Ecto neural progenitor cell (in vitro differentiated cells): ENCODE measurements around the gene RPS6KB2.

Experiments
- DNase-seq: peaks from one replicate; pipeline ENCODE4 v3.0.0-alpha.2; 2018; ENCODE audit warnings: low spot score

Gene RPS6KB2

GRCh38 chr11:67428052-67429001, at the start of gene RPS6KB2:
Gene RPS6KB2 (plus strand): TSS chr11:67428494. CDS start chr11:67428546, 52 bp downstream.
- DNase-seq, result peak; percentile 100

- no peak for DNase-seq
Observed at GRCh38 chr11:67378544-67378943, 49.8 kb upstream of the RPS6KB2 start.

GRCh38 chr11:67379061-67380058, 48.9 kb upstream of the RPS6KB2 start:
- no peak for DNase-seq

- DNase-seq, result no peak
Observed at GRCh38 chr11:67381244-67381972, 46.9 kb upstream of the RPS6KB2 start.

DNA sequence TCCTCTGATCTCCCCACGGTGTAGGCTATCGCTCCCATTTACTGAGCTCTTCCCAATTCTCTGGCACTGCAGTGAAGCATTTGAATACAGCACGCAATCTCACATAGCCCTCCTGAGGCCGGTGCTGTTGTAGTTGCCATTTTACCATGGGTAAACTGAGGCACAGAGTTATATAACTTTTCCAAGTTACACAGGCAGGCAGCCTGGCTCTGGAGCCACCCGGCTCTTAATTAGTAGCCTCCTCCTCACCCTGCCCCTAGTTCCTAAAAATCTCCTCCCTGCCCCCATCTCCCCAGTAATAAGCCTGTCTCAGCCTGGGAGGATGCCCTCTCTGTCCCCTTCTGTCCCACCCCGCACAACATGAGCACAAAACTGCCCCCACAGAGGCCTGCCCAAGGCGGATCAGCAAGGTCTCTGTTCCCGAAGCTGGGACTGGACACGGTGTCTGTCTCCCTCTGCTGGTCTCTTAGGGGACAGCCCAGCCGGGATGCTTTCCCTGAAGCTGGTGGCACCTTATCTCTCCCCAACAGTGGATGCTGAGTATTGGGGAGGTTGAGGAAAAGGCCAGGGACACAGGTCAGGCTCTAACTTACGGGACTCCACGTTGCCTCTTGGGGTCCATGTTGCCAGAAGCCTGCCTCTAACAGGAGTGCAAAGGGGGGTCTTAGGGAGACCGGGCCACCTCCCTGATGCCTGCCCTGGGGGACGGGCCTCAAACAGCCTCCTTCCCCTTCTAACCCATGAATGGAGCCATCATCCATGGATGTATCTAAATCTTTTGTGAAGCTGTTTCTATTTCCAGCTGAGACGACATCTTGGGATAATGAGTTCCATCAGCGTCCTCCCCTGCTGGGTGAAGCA, 45.8 kb upstream of the RPS6KB2 start:
- peak; percentile 86 for DNase-seq

- DNase-seq, result no peak
Observed at GRCh38 chr11:67384851-67385366, 43.4 kb upstream of the RPS6KB2 start.

DNA sequence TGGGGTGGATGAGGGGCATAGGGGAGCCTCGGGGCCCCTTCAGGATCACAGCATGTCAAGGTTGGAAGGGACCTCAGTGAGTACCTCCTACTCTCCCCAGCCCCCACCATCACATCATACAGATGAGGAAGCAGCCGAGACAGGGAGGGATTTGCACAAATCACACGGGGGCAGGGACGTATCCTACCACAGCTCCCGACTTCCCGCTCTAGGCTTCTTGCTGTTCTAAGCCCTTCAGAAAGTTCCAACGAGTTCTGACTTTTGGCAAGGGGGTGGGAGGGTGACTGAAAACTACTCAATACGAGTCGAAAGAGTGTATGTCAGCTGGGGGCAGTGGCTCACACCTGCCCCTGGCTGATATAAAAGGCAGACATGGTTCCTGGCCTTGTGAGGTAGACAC, 41.2 kb upstream of the RPS6KB2 start:
- DNase-seq, result no peak

- DNase-seq, result no peak
Observed at GRCh38 chr11:67387518-67387917, 40.8 kb upstream of the RPS6KB2 start.

DNA sequence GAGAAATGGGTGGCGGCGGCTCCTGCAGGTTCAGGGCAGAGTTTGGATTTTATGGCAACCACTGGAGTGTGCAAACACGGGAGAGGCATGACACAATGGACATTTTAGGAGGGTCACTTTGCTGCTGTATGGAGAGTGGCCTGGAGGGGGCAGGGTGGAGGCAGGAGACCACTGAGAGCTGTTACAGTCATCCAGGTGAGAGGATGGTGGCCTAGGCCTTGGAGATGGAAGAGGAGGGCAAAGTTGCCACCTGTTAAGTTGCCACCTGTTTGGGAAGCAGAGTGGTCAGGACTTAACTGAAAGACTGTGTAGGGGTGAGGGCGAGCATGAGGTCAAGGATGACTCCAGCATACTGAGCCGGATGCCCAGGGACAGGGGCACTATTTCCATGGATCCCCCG, 38.8 kb upstream of the RPS6KB2 start:
- peak; percentile 77 for DNase-seq

GRCh38 chr11:67390947-67391303, 37.4 kb upstream of the RPS6KB2 start:
- DNase-seq, result no peak

GRCh38 chr11:67391304-67392182, 36.8 kb upstream of the RPS6KB2 start, which contains the start of gene RAD9A:
Gene RAD9A (plus strand): TSS chr11:67391986. CDS start chr11:67392045, 59 bp downstream.
- DNase-seq, result peak; percentile 98

DNA sequence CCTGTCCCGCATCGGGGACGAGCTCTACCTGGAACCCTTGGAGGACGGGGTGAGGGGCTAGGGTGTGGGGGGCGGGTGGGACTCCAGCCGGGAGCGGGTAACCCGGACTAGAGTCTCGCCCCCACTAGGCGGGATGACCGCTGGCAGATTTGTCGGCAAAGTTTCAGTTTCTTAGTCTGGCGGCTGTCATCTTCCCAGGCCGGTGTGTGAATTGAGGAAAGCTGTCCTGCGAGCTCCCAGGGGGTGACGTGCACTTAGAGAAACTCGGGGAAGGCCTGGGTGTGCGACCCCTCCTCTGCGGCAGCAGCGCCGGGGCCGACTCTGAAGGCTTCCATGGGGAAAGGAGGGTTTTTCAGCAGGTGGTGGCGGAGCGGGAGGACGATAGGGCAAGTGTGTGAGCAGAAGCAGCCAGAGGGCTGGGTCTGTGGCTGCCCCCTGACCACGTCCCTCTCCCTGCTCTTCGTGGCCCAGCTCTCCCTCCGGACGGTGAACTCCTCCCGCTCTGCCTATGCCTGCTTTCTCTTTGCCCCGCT, 36.0 kb upstream of the RPS6KB2 start:
- no peak for DNase-seq

DNA sequence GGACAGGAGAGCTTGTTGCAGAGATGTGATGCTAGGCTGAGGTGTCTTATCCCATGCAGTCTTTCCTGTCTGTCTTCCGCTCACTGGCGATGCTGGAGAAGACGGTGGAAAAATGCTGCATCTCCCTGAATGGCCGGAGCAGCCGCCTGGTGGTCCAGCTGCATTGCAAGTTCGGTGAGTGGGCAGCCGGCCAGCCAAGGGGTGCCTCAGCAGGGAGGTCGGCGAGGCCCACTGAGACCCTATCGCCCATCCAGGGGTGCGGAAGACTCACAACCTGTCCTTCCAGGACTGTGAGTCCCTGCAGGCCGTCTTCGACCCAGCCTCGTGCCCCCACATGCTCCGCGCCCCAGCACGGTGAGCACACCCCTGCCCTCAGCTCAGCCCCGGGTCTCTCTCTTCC, 34.9 kb upstream of the RPS6KB2 start:
- DNase-seq, result no peak

DNA sequence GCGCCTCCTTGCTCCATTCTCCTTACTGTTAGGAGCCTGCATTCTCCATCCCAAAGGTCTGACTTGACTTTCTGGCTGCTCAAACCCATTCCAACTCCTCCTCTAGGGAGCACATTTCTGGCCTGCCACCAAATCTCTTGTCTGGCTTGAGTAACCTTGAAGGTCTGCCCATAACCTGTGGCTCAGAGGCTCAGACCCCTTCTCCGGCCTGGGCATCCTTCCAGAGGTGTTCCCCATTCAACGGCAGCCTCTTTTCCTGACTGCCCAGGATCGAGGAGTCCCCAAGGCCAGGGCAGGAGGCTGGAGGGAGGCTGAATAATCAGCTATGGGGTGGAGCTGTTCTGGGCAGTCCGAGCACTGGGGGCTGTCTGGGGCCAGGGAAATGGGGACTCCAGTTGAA, 34.3 kb upstream of the RPS6KB2 start:
- DNase-seq, result no peak

DNA sequence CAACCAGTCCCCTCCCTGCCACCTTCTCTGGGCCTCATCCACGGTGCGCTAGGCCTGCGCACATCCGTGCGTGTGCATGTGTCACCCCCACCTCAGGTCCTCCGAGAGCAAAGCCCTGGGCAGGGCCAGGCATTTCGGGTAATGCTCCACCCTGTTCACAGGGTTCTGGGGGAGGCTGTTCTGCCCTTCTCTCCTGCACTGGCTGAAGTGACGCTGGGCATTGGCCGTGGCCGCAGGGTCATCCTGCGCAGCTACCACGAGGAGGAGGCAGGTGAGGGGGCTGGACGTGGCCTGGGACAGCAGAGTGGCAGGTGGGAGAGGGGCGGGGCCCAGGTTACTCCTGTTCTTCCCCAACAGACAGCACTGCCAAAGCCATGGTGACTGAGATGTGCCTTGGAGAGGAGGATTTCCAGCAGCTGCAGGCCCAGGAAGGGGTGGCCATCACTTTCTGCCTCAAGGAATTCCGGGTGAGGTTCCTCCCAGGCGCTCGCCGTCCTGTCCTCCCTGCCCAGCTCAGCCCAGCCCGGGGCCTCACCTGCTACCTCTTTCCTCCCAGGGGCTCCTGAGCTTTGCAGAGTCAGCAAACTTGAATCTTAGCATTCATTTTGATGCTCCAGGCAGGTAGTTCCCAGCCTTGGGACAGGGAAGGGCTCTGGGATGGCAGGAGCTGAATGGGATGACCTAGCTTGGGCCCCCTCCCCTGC, 32.6 kb upstream of the RPS6KB2 start:
- DNase-seq, result no peak

DNA sequence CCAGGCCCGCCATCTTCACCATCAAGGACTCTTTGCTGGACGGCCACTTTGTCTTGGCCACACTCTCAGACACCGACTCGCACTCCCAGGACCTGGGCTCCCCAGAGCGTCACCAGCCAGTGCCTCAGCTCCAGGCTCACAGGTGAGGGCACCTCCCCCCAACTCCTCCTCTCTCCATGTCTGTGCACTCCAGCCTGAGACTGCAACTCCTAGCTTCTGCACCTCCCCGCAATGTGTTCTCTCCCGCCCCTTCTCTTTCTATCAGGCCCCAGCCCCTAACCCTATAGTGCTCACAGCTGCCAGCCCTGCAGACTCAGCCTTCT, 32.1 kb upstream of the RPS6KB2 start:
- no peak for DNase-seq

DNA sequence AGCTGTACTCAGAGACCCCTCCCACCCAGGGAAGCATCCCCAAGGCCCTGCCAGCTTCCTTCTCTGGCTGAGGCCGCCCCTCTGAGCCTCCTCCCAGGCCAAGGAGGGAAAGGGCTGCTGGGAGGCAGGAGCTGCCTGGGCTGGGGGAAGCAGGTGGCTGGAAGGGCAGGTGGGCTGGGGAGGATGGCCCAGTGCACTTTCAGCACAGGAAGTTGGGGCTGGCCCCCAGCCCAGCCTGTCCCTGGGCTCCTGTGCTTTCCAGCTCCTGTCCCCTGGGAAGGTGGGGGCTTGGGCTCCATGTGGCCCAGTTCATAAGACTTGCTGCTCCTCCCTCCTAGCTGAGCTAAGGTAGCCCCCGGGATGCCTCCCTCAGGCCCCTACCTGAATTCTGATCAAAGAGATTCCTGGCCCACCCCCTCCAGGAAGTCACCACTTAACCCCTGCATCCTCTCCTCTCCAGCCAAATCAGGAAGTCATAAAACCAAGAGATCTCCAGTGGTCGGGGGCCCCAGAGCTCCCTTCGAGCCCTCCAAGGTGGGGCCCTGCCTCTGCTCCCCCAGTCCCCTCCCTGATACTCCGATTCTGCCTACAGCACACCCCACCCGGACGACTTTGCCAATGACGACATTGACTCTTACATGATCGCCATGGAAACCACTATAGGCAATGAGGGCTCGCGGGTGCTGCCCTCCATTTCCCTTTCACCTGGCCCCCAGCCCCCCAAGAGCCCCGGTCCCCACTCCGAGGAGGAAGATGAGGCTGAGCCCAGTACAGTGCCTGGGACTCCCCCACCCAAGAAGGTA, 31.5 kb upstream of the RPS6KB2 start:
- no peak for DNase-seq

GRCh38 chr11:67397536-67397935, 30.8 kb upstream of the RPS6KB2 start:
- DNase-seq, result no peak
